Measurements from ENCODE around the gene SLC23A2.
"Not testable (repeated sequence)": the region's sequence is repeated elsewhere in the genome, so short reads cannot be mapped to it uniquely, and the experiment has no call there.

Gene SLC23A2

DNA sequence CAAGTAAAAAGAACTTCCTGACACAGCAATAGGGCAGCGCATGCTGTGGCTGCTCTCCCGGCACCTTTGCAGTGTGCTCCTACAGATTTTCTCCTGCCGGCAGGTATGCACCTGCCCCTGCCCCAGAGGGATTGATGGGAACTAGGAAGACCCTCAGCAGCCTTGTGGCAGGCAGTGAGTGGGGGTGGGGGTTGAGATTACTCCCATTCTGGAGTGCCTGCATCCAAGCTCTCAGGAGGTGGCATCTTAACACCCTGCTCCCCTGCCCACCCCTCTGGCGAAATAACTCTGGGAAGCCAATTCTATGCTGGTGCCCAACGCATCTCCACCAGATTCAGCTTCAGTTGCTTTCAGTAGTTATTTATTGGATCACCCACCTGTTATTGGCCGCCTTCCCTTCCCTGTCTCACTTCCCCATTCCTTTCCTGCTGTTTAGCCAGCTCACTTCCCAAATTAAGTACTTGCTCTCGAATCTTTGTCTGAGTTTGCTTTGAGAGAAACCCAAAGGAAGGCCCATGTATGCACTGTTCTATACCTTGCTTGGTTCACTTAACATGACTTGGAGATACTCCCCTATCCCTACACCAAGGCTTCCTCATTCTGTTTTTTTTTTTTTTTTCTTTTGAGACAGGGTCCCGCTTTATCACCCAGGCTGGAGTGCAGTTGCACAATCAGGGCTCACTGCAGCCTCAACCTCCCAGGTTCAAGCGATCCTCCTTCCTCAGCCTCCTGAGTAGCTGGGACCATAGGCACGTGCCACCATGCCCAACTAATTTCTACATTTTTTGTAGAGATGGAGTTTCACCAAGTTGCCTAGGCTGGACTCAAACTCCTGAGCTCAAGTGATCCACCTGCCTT is 29.3 kb upstream of the SLC23A2 start:
- H2AFZ ChIP-seq (ENCODE audit: low read depth, low read length), result no peak overlapping the region
- H3K79me2 ChIP-seq (ENCODE audit: low read length), result no peaks in the 10 kb centered on the region
- H3K9me3 ChIP-seq (ENCODE audit: insufficient read depth, low read length), result no peaks in the 10 kb centered on the region
- no peak overlapping the region for H3K9ac ChIP-seq (ENCODE audit: low read length)
- H4K20me1 ChIP-seq (ENCODE audit: insufficient read depth, low read length), result no peaks in the 10 kb centered on the region
- peaks cover 3% of the 10 kb centered on the region; the same call in 1 of the 2 replicates for H3K27me3 ChIP-seq (ENCODE audit: low read depth, low read length)
- H3K4me1 ChIP-seq (ENCODE audit: low read length), result peaks cover 11% of the 10 kb centered on the region
- no peak overlapping the region for H3K27ac ChIP-seq (ENCODE audit: low read length)
- no peak for TF ChIP-seq CTCF (IDR thresholded peaks at IDR 0.05; ENCODE audit: low read depth, low read length)
- TF ChIP-seq EZH2phosphoT487 (IDR thresholded peaks at IDR 0.05; ENCODE audit: low read depth), result no peak
- H3K4me2 ChIP-seq (ENCODE audit: low read length), result peak overlapping the region; percentile 21
- H3K36me3 ChIP-seq (replicated peaks; ENCODE audit: low read depth, low read length), result no peaks in the 10 kb centered on the region
- no peak overlapping the region for H3K4me3 ChIP-seq (ENCODE audit: low read length)

DNA sequence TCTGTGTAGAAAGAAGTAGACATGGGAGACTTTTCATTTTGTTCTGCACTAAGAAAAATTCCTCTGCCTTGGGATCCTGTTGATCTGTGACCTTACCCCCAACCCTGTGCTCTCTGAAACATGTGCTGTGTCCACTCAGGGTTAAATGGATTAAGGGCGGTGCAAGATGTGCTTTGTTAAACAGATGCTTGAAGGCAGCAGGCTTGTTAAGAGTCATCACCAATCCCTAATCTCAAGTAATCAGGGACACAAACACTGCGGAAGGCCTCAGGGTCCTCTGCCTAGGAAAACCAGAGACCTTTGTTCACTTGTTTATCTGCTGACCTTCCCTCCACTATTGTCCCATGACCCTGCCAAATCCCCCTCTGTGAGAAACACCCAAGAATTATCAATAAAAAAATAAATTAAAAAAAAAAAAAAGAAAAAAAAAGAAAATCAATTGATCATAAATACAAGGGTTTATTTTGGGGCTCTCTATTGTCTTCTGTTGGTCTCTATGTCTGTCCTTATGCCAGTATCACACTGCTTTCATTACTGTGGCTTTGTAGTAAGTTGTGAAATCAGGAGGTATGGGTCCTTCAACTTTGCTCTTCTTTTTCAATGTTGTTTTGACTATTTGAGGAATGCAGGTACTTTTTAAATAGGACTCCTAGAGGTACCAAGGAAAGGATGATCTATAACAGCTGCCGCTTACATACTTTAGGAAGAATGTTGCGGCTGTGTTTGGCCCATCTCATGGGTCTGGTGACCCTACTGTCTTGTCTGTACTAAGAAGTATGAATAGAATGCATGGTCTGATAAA is 27.1 kb upstream of the SLC23A2 start:
- H3K36me3 ChIP-seq (replicated peaks; ENCODE audit: low read depth, low read length); H4K20me1 ChIP-seq (ENCODE audit: insufficient read depth, low read length); H3K9me3 ChIP-seq (ENCODE audit: insufficient read depth, low read length); H3K4me2 ChIP-seq (ENCODE audit: low read length); H3K27me3 ChIP-seq (ENCODE audit: low read depth, low read length); H3K27ac ChIP-seq (ENCODE audit: low read length); H3K79me2 ChIP-seq (ENCODE audit: low read length); H3K9ac ChIP-seq (ENCODE audit: low read length); H3K4me3 ChIP-seq (ENCODE audit: low read length); H2AFZ ChIP-seq (ENCODE audit: low read depth, low read length): not testable (repeated sequence)
- H3K4me1 ChIP-seq (ENCODE audit: low read length), result peaks cover 15% of the 10 kb centered on the region

DNA sequence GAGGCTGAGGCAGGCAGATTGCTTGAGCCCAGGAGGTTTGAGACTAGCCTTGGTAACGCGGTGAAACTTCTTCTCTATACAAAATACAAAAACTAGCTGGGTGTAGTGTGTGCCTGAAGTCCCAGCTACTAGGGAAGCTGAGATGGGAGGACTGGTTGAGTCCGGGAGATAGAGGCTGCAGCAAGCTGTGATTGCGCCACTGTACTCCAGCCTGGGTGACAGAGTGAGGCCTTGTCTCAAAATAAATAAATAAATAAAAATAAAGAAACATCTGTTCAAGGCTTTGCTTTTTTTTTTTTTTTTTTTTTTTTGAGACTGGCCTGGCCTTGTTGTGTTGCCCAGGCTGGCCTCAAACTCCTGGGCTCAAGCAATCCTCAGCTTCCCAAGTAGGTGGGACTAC is 23.7 kb upstream of the SLC23A2 start:
- Histone ChIP-seq H3K9me3 (ENCODE audit: insufficient read depth, low read length) (no peaks in the 10 kb centered on the region), H3K27ac (ENCODE audit: low read length) (no peak overlapping the region), H3K4me1 (ENCODE audit: low read length) (peaks cover 4% of the 10 kb centered on the region; the same call in 1 of the 2 replicates), H3K9ac (ENCODE audit: low read length) (no peak overlapping the region), H4K20me1 (ENCODE audit: insufficient read depth, low read length) (no peaks in the 10 kb centered on the region), H3K4me2 (ENCODE audit: low read length) (no peak overlapping the region), H3K79me2 (ENCODE audit: low read length) (no peaks in the 10 kb centered on the region), H3K27me3 (ENCODE audit: low read depth, low read length) (peaks cover 3% of the 10 kb centered on the region; the same call in 1 of the 2 replicates), H2AFZ (ENCODE audit: low read depth, low read length) (no peak overlapping the region), H3K4me3 (ENCODE audit: low read length) (no peak overlapping the region), H3K36me3 (replicated peaks; ENCODE audit: low read depth, low read length) (no peaks in the 10 kb centered on the region)
- TF ChIP-seq CTCF (IDR thresholded peaks at IDR 0.05; ENCODE audit: low read depth, low read length), result no peak
- TF ChIP-seq EZH2phosphoT487 (IDR thresholded peaks at IDR 0.05; ENCODE audit: low read depth), result no peak

- no peaks in the 10 kb centered on the region for H4K20me1 ChIP-seq (ENCODE audit: insufficient read depth, low read length)
- H3K9ac ChIP-seq (ENCODE audit: low read length), result no peak overlapping the region
- no peak for TF ChIP-seq EZH2phosphoT487 (IDR thresholded peaks at IDR 0.05; ENCODE audit: low read depth)
- H3K4me2 ChIP-seq (ENCODE audit: low read length), result no peak overlapping the region
- H3K4me1 ChIP-seq (ENCODE audit: low read length), result peaks cover 4% of the 10 kb centered on the region; the same call in 1 of the 2 replicates
- no peak overlapping the region for H3K27ac ChIP-seq (ENCODE audit: low read length)
- no peaks in the 10 kb centered on the region for H3K27me3 ChIP-seq (ENCODE audit: low read depth, low read length)
- H3K9me3 ChIP-seq (ENCODE audit: insufficient read depth, low read length), result no peaks in the 10 kb centered on the region
- H3K4me3 ChIP-seq (ENCODE audit: low read length), result no peak overlapping the region
- no peak overlapping the region for H2AFZ ChIP-seq (ENCODE audit: low read depth, low read length)
- H3K36me3 ChIP-seq (replicated peaks; ENCODE audit: low read depth, low read length), result no peaks in the 10 kb centered on the region
- H3K79me2 ChIP-seq (ENCODE audit: low read length), result no peaks in the 10 kb centered on the region
These were observed 22.8 kb upstream of the SLC23A2 start for GRCh38 chr20:5024103-5024502.

- not testable (repeated sequence) for H3K79me2 ChIP-seq (ENCODE audit: low read length); H3K4me3 ChIP-seq (ENCODE audit: low read length); H3K4me2 ChIP-seq (ENCODE audit: low read length); H3K27ac ChIP-seq (ENCODE audit: low read length); H3K9me3 ChIP-seq (ENCODE audit: insufficient read depth, low read length); H3K4me1 ChIP-seq (ENCODE audit: low read length); H4K20me1 ChIP-seq (ENCODE audit: insufficient read depth, low read length); H3K9ac ChIP-seq (ENCODE audit: low read length); H3K27me3 ChIP-seq (ENCODE audit: low read depth, low read length); H2AFZ ChIP-seq (ENCODE audit: low read depth, low read length); H3K36me3 ChIP-seq (replicated peaks; ENCODE audit: low read depth, low read length)
These were observed 21.9 kb upstream of the SLC23A2 start for GRCh38 chr20:5023171-5023570.
